ENCODE results near the gene PACS1.

PACS1 gene

DNA sequence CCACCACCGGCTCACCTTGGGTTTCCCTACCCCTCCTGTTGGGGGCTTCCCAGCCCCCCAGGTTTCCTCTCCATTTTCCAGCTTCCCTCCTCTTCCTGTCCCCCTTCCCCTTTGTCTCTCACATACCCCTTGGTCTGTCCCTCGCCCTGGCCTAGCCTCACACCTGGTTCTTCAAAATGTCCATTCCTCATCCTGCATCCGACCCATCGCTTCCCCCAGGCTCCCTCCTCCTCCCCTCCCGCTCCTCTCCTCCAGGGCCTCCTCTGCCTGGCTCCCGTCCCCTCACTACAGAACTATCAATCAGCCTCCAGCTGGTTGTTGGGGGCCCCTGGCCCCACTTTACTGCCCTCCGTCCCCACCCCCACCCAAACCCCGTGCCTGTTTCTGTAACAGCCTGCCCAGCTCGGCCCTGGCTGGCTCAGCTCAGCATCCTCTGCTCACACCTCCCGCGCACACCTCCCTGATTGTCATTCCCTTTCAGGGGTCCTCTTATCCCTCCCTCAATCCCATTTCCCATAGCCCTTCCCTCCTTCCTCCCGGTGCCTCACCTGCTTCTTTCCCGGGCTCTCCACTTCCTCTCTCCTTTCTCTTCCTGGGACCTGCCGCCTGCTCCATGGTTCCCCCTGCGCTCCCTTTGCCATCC lies 209.1 kb downstream of the PACS1 start:
- peak; percentile 22 for DNase-seq

DNA sequence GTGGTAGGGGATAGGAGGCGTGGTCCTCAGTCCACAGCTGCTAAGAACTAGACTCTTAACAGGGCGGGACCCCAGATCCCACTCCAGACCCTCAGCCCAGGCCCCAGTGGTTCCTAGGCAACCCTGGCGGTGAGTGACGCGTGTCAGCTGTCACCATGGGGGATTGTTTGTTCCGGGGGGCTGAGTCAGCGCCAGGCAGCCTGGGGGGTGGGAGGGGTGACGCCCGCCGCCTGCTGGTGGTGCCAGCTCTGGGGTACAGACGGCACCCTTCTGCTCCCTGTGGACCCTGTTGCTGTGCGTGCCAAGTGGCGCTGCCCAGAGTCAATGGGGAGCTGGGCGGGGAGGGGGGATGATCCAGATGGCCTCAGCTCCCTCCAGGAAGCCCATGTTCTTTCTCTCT lies 210.4 kb downstream of the PACS1 start:
- peak; percentile 81 for DNase-seq

DNA sequence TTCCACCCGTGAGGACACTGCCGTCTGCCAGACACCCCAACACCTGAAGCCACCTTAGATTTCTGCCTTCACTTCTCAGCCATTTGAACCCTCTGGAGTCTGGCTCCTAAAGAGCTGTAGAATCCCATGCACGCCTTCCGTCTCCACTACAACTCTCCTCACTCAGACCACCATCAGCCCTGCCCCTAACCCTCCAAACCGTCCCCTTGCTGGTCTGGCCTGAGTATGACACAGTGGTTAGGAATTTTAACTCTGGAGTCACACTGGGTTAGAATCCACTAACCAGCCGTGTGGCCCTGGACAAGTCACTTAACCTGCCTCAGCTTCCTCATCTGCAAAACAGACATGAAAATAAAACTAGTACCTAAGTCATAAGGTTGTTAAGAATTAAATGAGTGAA lies 210.9 kb downstream of the PACS1 start:
- peak; percentile 28 for DNase-seq

DNA sequence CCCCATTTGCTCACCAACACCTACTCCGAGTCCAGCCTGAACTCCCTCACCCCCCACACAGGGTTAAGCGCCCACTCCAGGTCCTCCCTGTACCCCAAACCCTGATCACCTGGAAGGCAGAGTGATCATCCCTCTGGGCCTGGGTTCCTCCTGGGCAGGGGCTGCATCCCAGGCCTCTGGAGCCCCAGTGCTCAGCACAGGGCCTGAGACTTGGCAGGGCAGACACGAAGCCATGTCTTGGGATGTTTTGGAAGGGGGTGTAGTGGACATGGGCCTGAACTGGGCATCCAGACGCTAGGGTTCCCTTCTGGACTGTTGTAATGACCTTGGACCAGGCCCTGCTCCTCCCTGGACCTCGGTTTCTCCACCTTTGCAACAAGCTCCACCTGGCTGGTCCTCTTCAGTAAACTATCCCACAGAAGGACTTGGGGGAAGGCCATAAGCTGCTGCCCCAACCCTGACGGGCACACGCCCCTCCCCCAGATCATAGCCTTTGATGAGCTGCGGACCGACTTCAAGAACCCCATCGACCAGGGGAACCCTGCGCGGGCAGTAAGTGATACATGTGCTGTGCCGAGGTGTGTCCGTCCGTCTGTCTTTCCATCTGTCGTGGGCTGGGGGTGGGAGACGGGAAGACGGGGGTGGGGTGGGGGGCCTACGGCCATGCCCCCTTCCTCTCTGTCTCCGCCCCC lies 211.8 kb downstream of the PACS1 start:
- DNase-seq = no peak

DNA sequence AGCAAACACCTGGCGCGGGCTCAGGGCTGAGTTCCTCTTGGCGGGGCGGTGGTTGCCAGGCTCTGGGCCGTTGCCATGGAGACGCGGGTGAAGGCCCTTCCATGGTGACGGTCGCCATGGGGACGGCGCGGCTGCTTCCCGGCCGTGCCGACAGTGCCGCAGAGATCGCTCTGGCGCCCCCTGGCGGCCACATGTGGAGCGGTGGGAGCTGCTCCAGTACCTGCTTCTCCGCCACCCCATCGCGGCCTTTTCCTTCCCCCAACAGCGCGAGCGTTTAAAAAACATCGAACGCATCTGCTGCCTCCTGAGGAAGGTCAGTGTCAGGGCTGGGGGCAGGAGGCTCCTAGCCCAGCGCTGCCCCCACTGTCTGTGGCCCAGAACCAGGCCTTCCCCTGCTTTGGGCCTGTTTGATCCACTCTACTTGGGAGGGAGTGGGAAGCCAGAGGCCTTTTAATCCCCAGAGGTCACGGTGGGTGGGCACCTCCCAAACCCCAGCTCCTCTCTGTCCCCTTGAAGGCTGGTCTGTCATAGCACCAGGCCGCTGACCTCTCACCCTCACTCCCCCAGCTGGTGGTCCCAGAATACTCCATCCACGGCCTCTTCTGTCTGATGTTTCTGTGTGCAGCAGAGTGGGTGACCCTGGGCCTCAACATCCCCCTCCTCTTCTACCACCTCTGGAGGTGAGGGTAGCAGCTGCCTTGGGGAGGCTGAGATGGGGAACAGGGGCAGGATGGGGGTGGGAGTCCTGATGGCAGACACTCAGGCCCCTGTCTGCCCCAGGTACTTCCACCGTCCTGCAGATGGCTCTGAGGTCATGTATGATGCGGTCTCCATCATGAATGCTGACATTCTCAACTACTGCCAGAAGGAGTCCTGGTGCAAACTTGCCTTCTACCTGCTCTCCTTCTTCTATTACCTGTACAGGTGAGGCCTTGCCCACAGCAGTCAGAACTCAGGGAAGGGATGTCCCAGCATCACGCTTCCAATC lies 212.7 kb downstream of the PACS1 start:
- peak; percentile 99 for DNase-seq

DNA sequence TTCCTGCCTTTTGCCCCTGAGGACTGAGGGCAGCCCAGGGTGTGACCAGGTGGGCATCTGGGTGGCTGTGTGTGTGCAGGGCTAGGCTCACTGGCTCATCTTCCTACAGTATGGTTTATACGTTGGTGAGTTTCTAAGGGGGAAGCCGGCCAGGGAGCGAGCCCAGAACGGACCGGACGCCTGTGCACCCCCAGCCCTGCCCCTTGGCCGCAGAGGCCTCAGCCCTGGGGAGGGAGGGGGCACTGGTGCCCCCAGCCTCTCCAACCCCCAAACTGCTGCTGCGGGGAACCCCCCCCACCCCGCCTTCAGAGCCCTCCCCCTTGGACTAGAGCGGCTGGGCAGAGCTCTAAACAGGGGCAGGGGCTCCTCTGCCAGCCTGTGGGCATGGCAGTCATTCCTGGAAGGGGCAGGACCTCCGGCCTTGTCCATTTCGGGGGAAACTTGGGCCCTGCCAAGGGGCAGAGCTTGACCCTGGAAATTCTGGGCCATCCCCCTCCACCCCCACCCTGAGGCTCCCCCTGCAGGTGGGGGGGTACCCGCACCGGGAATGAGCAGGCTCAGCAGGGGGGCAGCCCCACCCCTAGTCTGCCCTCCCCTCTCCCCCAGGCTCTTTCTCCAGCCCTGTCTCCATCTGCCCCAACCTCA lies 213.5 kb downstream of the PACS1 start:
- DNase-seq = no peak

DNA sequence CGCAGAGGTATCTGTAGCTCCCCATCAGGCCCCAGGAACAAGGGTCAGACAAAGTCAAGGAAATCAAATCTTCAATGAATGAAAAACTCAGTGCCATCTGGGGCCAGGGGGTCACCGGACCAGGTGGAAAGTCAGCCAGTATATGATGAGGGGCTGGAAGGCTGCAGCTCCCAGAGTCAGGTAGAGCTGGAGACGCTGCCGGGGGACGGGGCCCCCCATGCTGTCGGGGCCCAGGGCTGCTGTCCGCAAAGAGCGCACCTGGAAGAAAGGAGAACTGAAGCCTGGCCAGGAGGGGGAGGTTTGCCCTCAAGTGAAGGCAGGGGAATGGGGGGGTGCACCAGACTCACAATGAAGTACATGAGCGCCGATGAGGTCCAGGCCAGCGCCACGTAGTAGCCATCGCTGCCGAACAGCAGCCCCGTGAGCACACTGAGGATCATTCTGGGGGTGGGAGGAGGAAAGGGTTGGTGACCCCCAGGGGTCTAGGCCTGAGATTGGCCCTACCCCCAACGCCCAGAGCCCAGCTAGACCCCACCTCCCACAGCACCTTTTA lies 214.5 kb downstream of the PACS1 start:
- no peak for DNase-seq

DNA sequence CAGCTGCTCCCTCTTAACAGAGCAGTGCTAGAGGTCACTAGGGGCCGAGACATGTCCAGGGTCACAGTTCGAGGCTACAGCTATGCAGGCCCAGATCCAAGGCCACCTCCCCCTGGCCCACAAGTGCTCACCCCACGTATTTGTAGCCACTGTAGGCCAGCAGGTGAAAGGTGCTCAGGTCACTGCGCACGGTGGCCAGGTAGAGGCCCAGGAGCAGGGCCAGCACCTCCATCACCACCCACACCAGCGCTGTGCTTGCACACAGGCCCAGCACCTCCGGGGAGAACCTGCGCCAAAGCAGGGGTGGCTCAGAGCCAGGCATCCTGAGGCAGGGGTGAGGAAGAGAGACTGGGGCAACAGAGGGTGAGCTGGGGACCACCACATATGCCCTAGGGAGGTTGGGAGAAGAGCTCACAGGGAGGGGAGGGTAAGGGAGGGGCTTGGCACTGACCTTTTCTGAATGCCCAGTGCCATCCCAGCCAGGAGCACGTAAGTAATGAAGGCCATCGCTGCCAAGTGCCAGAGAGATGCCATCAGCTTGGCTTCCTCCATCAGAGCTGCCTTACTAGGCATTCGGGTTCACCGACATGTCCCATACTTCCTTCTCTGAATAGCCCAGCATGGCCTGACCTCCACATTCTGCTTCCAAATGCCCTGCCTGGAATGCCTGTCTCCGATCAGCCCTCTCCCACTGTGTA lies 215.3 kb downstream of the PACS1 start:
- DNase-seq = no peak

DNA sequence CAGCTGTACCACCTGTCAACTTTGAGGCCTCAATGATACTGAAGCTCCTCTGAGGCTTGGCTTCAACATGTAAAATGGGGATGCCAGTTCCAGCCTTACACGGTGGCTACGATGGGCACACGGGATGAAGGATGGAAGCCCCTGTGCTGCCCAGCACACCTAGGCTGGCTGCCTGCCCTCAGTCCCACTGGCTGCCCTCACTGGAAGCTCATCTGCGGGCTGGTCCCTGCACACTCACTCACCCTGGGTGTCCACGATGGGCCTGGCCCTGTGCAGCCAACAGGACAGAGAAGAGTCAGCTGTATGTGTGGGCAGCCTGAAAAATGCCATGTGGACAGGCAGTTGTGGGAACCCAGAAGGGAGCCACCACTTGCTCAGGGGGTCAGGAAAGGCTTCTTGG lies 216.6 kb downstream of the PACS1 start:
- DNase-seq = no peak

DNA sequence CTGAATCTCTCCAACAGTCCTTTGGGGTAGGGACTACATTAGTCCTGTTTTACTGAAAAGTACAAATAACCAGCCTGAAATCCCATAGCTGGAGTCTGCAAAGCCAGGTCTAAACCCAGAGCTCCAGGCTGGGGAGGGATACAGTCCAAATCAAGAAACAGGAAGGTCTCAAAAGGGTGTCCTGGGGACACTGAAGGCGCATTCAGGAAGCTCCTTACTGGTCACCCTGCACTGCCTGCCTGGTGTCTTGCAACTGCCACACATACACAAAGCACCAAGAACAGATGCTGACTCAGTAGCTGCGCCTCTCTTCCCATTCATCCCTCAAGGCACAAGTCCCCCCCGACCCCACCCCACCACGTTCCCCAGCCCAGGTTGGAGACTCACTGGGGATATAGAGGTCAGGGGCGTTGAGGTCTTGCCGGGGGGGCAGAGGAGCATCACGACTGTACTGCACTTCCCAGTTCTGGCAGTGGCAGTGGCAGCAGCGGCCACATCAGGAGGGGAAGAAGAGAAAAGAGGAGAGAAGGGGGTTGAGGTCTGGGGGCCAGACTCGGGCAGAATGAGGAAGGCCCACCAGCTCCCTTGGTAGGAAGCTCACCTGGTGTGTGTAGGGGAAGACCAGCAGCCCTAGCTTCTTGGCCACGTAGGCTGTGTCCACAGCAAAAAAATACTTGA lies 217.3 kb downstream of the PACS1 start:
- DNase-seq = no peak

DNA sequence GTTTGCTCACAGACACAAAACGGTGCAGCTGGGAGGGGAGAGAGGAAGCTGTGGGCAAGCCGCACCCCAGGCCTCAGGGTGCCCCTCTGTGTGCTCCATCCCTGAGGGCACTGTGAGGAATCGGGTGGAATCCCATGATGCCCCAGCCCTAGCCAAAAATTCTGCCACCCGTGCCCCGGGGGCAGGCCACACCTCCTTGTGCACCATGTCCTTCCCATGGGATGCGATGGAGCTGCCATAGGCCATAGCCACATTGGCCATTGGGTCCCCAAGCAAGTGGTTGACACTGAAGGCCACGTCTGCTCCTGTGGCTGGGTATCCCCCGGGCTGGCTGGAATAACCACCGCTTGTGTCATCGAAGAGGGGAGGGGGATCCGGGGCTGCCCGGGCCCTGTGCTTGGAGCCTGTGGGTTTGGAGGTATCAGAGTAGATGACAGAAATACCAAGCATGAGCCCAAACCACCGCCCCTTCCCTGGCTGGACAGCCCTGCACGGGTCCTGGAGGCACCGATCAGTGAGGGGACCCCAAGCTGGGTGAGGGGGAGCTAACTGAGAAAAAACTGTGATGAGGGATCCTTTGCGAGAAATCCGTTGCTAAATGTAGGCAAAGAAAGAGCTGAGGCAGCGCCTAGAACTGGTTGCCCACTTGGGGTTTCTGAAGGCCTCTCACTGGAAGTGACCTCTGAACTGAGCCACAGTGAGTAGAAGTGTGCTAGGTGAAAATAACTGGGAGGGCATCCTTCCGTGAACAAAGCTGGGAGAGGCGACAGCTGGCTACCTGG lies 218.0 kb downstream of the PACS1 start:
- DNase-seq = peak; percentile 70

DNA sequence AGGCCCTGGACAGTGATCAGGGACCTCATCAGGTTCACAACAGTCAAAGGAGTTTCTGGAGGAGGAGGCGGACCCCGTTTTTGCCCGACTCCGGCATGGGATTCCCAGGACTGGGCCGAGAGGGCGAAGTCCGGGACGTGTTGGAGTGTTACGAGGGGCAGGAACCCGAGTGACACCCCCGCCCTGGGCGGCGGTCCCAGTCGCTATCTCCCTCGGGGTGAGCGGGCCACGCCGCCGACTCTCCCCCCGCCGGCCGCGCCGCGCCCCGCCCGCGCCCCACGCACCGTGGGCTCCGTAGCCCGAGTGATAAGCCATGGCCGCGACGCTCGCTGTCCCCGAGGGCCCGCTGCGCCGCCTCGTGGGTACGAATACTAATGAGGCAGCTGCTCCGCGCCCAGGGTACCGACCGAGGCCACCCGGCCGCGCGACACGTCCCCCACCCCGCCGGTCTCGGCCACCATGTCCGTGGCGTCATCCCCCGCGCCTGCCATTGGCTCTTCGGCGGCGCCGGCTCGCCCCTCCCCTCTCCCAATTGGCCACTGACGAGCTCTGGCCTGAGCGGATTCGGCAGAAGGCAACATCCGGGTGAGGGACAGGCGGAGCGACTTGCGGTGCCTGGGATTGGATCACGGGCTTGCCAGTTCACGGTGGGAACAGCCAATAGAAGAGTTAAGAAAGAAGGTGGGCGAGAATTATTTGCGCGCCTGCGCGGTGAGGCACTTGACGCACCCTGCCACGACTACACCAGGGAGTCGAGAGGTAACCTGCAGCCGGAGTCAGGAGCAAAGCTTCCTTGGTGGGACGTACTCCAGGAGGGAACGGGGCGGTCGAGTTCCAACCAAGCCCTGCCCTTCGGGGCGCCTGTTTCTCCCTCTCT lies 218.8 kb downstream of the PACS1 start, which contains the start of gene YIF1A:
Gene YIF1A, minus strand, starts transcription at position 473 of the 877 bp plus-strand sequence. Its CDS starts 158 bp downstream, at position 315.
- DNase-seq = peak; percentile 99

DNA sequence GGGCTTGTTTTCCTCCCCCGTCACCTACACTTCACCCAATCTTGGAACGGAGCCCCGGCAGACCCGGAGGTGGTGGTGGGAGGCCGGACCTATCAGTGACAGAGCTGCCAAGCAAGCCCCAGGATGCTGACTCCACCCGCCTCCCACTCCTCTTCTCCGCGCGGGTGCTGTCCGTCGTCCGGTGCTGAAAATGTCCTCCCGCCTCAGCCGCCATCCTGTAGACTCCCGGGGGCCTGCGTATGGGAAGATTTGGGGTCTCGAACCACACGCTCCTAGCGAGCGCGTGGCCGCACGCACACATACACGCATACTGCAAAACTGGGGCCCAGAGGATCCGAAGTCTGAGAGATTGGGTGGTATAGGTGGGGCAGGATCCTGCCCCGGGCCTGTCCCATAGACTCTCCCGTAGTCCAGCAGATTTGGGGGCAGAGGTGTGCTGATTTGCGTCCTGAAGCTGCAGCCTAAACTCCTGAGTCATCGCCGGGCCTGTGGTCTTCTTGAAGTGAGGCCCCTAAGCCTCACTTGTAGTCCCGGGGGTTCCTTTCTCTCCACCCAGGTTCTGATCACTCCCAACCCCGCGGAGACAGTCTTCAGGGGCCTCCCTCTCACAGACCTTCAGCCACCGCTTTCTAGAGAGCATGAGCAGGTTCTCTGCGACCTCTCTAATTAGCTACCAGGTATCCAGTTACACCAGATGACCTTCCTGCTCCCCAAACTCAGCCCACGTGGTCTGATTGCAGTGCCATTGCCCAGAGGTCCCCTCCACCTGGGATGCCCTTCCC lies 219.7 kb downstream of the PACS1 start:
- DNase-seq = no peak

DNA sequence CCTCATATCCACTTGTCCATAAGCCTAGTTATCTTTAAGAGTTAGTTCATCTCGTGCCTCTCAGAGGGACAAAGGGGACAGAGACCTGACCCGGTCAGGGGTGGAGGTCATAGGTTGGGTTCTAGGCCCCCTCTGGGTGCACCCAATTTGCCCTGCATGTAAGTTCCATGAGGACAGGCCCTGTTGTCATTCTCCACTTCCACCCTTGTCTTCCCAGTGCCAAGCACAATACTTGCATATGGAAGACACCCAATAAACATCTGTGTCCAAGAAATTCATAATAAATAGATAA lies 220.2 kb downstream of the PACS1 start:
- no peak for DNase-seq

DNA sequence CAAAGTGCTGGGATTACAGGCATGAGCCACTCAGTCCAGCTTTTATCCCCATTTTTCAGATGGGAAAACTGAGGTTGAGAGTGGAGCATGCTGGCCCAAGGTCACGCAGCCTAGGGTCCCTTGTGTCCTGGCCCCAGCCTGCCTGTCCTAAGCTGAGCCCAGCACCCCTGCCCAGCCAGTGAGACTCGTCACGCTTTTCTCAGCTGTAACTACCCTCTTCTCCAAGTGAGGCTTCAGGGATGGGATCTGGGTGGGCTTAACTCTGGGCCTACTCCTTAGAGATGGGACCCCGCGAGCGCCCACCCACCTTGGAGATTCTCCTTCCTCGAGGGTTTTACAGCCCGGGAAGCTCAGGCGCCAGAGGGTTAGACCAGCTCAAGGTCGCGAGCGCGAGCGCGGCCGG lies 221.2 kb downstream of the PACS1 start:
- no peak for DNase-seq

DNA sequence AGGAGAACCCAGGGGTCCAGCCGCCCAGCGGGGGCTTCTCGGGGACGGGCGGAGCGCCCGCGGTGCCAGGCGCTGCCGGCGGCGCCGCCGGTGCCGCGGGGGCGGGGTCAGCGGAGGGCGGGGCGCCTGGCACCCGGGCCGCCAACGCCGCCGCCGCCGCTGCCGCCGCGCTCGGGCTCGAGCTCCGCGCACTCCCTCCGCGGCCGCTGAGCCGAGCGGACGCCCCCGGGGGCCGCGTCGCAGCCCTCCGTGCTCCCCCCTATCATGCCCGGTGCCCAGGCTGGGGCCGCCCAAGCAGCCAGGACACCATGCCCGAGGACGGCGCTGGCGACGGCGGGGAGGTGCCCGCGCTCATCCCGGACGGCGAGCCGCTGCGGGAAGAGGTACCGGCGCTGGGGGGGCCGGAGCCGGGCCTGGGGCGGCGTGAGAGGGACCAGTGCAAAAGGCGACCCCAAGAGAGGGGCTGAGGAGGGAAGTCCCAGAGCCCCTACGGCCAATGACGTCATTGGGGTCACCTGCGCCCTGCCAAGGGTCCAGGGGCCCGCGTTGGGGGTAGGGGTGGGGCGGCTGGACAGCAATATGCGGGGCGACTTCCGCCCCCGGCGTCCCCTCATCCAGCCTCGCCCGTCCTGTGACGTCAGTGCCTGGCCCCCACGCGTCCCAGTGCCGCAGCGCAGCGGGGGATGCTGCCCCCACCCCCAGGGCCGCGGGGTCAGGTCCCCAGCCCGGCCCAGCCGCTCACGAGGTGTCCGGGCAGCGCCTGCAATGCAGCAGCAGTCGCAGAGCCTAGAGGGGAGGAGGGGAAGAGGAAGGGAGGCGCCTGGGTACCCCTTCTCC lies 221.9 kb downstream of the PACS1 start, which contains the start of gene TMEM151A:
Gene TMEM151A, plus strand, starts transcription at position 189 of the 837 bp plus-strand sequence. Its CDS starts 120 bp downstream, at position 309.
- DNase-seq = no peak

DNA sequence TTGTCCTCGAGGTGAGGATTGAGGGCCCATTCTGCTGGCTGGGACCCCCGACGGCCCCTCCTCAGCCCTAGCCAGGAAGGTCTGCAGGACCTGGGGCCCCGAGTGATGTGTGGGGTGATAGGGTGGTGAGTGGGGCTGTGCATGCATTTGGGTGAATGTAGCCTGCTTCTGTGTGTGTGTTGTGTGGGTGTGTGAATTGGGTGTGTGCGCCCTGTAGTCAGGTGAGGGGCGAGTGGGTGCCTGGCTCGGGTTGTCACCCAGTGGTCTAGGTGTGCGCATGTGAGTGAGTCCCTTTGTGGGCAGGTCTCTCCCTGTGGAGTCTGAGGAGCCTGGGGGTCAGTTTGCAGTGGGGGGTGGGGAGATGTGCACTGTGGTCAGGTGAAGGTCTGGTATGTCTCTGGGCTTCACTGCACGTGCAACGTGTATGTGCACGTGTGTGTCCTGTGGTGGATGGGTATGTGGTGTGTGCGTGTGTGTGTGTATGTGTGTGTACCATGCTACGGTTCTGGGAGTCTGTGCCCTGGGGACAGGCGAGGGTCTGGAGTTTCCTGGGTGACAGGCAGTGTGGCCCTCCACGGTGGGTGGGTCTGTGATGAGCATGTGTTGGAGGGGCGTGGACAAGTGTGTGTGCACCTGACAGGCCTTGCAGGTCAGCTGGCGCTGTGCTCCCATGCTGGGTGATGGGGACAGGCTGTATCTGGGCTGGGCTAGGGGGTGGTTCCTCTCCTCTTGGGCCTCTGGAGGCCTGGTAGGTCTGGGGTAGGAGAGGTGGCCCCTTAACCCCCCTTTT lies 222.7 kb downstream of the PACS1 start:
- DNase-seq = no peak
